GM12878 (cell line): Measurements from ENCODE around the gene FERMT3.

Experiments used
- CEBPB ChIP-seq, 2 experiments: fragments of 150-350 bp in 1 of 2; IDR thresholded peaks; 2 replicates each; pipeline ENCODE4 v1.6.1; 2012 to 2014; ENCODE audit warnings: low read depth in 2 of 2, low read length in 2 of 2, borderline replicate concordance in 1 of 2, inconsistent platforms in 1 of 2
- EP300 ChIP-seq, 2 experiments: fragments of 150-350 bp in 1 of 2; IDR thresholded peaks; 2 replicates each; pipeline ENCODE4 v1.6.1; 2011 to 2012; ENCODE audit warnings: low read depth in 2 of 2, low read length in 2 of 2, borderline replicate concordance in 1 of 2, improper control_type of control experiment in 1 of 2, inconsistent platforms in 1 of 2; ENCODE audit not compliant: control insufficient read depth in 1 of 2
- HDAC2 ChIP-seq: fragments of 200-600 bp; sonication (generic); IDR thresholded peaks from 2 replicates; pipeline ENCODE4 v1.6.1; 2017
- NRF1 ChIP-seq: conservative IDR thresholded peaks from 2 replicates; pipeline ENCODE4 v1.6.1; 2011; ENCODE audit warnings: mild to moderate bottlenecking, low read depth, low read length, improper control_type of control experiment
- TF ChIP-seq, protein P1 (sequence below), 3 experiments: IDR thresholded peaks in 2 of 3; conservative IDR thresholded peaks in 1 of 3; 2 replicates each; pipeline ENCODE4 v1.5.1; 2011; ENCODE audit warnings: low read depth in 3 of 3, low read length in 3 of 3, mild to moderate bottlenecking in 3 of 3, control low read depth in 2 of 3, moderate library complexity in 2 of 3, inconsistent platforms in 1 of 3, mixed read lengths in 1 of 3; ENCODE audit not compliant: control insufficient read depth in 2 of 3, insufficient read depth in 1 of 3; ENCODE audit errors: extremely low read depth in 1 of 3

DNA sequence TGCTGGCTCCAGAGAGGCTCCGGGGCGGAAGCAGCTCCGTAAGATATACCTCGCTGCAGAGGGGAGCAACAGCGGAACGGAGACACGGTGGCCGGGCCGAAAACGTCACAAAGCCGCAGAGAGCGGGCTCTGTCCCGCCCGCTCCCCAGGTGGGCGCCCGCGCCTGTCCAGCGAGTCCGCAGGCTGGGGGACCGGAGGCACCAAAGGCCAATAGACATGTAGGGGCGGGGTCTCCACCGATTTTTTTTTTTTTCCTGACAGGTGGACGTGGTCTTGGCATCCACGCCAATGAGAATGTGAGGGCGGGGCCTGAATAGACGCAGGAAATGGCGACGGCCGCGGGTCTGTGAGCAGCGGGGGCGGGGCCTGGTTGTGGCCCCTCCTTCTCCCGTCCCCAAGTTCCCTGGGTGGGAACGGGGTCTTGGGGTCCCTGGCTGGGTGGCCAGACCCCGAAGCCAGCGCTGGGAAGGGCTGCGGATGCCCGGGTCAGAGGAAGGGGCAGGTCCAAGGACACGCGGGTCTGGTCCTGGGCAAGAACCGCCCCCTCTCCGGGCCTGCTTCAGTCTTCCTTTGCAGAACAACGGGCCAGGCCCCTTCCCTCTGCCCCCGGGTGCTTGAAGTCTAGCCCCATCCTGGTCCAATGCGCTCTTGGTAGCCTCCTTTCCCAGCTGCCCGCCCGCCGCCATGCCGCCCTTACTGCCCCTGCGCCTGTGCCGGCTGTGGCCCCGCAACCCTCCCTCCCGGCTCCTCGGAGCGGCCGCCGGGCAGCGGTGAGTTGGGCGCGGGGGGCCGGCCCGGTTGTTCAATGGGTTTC, 23.9 kb downstream of the FERMT3 start, which contains the start of gene DNAJC4:
- TF ChIP-seq NRF1 (no peak), EP300 (IDR thresholded peaks at IDR 0.05; ENCODE audit: borderline replicate concordance in 1 of 2, control insufficient read depth in 1 of 2, low read depth in 2 of 2, low read length in 2 of 2) (no peak), CEBPB (IDR thresholded peaks at IDR 0.05; ENCODE audit: borderline replicate concordance in 1 of 2, low read depth in 2 of 2, low read length in 2 of 2) (no peak), HDAC2 (no peak)
- TF ChIP-seq, protein P1, sequence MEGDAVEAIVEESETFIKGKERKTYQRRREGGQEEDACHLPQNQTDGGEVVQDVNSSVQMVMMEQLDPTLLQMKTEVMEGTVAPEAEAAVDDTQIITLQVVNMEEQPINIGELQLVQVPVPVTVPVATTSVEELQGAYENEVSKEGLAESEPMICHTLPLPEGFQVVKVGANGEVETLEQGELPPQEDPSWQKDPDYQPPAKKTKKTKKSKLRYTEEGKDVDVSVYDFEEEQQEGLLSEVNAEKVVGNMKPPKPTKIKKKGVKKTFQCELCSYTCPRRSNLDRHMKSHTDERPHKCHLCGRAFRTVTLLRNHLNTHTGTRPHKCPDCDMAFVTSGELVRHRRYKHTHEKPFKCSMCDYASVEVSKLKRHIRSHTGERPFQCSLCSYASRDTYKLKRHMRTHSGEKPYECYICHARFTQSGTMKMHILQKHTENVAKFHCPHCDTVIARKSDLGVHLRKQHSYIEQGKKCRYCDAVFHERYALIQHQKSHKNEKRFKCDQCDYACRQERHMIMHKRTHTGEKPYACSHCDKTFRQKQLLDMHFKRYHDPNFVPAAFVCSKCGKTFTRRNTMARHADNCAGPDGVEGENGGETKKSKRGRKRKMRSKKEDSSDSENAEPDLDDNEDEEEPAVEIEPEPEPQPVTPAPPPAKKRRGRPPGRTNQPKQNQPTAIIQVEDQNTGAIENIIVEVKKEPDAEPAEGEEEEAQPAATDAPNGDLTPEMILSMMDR (IDR thresholded peaks at IDR 0.05 in 2 of 3, conservative IDR thresholded peaks at IDR 0.05 in 1 of 3; ENCODE audit: control insufficient read depth in 2 of 3, extremely low read depth in 1 of 3, insufficient read depth in 1 of 3, low read depth in 3 of 3, low read length in 3 of 3), result no peak
